COLO829 (cell line): ENCODE data around the gene OTOP3.
"Not testable (repeated sequence)": the region's sequence is repeated elsewhere in the genome, so short reads cannot be mapped to it uniquely, and the experiment has no call there.

Experiments used
- DNase-seq: peaks from one replicate; pipeline ENCODE4 v3.0.0; 2012; ENCODE audit warnings: low spot score

OTOP3 gene

DNA sequence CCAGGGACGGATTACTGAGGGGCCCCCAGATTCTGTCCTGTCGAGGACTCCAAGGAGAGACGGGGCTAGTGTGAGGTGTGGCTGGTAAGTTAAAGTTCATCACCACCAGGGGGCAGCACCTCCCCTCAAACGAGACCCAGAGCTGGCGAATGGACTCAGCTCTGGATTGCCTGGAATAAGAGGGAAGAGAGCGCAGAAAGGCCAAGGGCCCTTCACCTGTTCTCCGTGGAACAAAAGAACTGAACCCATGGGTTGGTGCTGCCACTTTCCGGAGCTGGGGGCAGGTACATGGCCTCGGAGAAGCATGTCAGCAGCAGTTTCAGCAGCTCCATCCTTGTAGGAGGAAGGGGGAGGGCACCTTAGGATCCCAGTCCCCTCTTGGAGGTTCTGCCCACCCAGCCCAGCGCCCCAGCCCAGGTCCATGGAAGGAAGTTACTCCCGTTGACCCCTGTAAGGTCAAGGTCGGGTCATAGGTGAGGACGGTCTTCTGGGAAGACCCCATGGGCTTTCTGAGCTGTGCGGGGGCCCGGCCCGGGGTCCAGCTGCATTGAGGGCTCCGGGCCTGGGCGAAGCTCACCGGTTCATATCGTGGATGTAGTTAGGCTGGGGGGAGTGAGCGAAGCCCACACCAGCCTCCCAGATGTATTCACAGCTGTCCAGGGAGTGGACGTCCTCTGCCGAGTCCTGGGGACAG lies 26.1 kb downstream of the OTOP3 start:
- peak; percentile 83 for DNase-seq

DNA sequence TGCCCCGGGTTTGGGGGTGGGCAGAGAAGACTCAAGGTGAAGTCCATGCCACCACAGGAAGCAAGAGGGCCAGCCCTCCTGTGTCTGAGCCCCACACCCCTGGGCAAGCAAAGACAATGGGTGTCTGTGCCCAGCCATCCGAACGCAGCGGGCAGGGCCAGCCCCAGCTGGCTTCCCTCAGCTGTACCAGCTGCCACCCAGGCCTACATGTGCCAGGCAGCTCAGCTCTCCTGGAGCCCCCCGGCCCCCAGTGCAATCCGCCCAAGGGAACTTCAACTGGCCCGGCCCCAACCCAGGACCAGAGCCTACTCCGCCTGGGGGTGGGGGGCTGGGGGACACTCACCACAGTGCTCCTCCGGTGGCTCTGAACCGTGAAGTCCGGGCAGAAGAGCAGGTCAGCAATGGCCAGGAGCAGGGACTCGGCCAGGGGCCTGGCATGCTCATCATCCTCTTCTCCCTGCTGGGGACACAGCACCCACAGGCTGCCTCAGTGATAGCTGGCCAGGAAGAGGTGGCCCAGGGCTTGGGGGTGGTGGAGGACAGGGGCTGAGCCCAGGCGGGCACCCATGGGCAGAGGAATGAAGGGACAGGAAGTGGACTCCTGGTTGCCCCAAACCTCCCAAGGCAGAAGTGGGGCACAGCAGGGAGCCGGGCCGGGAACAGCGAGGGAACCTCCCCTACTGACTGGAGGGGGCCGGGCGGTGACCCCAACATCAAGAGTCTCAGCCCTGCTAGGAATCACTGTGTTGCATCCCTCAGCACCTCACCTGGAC lies 27.1 kb downstream of the OTOP3 start:
- no peak for DNase-seq

DNA sequence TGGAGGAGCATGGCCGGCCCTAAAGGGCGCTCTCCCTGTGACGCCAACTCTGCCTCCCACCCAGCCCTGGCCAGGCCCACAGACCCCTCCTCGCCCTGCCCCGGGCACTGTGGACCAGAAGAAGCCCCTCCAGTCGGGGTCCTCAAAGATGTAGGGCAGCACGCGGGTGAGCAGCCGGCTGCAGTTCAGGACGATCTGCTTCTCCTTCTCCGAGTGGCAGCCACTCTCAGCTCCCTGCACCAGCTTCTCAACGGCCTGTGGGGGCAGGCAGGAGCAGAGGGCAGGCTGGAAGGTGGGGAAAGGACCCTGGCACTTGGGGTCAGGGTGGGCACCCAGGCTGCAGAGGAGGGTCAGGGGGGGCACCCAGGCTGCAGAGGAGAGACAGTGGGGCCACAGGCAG lies 28.0 kb downstream of the OTOP3 start:
- DNase-seq = no peak

DNA sequence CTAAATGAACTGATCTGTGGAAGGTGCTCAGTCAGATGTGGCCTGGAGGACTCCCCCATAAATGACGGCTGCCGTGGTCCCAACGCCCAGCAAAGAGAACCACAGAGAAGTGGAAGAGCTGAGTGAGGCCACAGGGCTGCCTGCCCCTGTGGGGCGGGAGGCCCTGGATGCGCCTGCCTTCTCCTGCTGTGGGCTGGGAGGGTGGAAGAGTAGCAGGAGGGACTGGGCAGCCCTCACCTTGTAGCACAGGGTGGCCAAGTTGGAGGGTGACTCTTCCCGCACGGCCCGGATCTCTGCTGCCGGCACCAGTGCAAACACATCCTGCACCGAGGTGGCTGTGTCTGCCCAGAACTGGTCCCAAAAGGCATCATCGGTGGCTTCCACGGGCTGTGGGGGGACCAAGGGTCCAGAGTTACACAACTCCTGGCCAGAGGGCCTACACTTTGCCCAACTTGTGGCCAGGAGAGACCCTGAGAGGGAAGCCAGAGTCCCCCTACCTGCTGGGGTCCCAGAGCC lies 28.6 kb downstream of the OTOP3 start:
- DNase-seq = no peak

DNA sequence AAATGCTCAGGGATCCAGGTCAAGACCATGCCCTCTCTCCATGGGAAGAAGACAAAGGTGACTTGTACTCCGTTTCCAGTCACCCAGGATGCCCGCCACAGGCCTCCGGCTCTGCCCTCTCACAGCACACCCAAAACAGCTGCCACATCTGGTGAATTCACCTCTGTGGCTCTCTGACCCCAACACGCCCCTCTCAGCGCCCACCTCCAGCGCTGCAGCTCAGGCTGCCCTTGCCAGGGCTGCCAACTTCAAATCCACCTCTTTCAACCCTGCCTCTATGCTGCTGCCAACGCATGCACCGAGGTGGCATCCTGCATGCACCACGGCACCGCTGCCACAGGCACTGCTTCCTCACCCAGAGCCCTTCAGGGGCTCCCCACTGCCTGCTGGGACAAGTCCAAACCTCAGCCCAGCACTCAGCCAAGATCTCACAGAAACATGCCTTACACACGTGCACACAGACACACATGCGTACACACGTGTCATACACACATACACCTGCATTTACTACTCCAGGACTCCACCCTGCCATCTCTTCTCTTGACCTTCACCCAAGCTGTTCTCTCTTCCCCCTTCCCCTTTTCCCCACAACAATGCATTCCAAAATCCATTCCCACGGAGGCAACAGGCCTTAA lies 29.4 kb downstream of the OTOP3 start:
- DNase-seq = no peak

DNA sequence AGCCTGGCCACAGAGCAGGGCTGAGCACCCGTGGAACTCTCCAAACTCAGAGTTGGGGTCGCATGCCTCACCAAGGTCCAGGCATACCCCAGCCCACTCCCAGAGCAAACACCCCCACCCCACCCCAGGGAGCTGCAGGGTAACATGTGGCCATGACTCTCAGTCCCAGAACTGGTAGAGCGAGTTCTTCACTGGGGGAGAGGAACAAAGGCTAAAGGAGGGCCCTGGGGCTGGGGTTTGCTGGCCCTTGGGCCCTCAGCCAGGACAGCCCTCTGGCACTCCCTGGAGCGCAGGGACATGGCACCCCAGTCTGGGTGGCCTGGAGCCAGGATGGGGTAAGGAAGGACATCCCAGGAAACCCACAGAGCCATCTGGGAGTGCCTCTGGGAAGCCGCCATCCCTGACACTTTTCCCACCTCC lies 32.7 kb downstream of the OTOP3 start:
- no peak for DNase-seq

DNA sequence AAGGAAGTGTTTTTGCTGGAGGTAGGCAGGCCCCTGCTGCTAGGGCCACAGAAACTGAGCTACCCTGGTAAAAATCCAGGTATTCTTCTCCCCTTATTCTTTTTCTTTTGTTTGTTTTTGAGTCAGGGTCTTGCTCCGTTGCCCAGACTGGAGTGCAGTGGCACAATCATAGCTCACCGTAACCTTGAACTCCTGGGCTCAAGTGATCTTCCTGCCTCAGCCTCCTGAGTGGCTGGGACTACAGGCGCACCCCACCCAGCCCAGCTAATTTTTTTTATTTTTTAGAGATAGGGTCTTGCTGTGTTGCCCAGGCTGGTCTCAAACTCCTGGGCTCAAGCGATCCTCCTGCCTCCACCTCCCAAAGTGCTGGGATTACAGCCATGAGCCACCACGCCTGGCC lies 33.8 kb downstream of the OTOP3 start:
- not testable (repeated sequence) for DNase-seq

DNA sequence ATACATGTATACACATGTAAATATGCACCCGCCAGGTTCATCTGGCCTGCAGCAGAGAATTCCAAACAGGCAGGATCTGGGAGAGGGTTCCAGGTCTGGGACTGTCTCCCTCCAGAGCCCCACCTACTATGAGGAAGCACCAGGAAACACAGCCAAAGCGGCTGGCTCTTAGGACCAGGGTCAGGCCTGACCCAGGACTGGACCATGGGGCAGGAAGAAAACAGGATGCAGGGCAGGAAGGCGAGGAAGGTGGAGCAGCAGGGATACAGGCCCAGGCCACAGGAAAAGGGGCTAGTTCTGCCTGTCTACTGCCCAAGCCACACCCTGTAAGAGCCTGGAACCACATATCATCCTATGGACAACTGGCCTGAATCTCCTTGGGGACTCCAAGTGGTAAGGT lies 34.7 kb downstream of the OTOP3 start:
- DNase-seq = no peak

DNA sequence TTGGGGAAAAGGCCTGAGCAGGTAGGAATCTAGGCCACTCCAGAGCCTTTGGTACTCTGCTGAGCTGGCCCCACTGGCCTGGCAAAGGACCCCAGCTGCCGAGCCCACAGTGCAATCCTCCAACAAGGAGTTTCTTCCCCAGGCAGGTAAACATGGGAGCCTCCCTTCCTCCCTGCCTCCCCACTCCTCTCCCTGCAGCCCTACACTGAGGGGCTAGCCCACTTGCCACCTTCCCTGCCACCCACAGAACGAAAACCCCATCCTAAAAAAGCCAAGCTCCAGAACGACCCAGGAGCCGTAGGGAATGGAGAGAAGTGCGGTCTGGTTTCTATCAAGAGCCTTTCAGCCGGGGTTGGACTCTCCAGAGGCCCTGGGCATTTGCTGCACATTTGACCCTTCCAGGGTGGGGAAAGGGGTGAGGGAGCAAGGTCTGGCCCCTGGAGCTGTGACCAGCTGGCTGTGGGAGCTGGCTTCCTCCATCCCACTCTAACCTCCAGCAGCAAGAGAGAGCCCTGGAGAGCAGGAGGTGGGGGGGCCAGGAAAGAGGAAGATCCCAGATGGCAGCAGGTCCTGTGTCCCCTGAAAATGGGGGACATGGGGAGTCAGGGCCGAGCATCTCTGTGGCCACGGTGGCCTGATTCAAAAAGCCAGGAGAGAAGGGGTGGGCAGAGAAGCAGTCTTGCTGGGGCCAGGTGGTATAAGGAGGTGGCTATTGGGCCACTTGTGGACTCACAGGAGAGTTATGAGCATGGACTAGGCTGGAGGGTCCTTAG lies 35.6 kb downstream of the OTOP3 start:
- no peak for DNase-seq

DNA sequence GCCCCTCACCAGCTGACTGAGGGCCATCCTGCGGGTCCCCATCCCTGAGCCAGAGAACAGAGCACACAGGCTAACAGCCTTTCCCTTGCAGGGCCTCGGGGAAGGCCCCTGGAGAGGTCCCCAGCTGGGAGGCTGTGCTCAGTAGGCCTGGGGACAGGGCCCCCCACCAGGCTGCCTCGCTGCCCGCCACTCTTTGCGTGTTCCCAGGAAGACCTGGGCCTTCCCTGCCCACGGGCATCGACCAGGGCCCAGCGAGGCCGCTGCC lies 36.1 kb downstream of the OTOP3 start:
- DNase-seq = no peak

DNA sequence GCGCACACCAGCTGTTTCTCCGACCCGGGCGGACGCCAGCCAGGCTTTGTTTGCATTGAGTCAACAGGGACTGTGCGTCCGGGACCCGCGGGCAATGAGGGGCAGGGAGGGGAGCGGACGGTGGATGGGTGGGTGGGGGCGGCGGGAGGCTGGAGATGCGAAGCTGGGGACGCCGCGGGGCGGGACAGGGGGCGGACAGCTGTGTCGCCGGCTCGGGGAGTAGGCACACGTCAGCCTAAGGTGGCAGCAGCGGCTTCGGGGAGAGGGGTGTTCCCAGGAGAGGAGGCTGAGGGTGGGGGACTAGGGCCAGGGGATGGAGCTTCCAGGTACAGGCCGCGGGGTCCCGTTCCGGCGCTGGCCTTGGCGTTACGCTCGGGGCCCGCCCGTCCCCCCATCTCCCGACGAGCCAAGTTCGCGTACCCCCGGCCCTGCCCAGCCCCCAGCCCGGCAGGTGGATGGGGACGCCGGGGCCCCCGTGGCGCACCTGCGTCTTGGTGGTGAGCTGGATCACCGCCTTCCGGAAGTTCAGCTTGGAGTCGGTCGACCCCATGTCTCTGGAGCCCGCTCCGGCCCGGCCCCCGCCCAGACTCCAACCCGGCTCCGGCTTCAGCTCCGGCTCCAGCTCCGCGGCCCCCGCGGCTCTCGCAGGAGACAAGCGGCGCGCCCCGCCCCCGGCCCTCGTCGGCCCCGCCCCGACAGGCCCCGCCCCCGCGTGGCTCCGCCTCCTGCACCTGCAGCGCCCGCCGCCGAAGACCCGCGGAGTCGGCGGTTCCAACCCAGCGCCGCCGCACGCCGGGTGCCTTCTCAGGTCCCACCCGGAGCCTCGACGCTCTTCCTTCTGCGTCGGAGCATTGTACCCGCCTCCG lies 36.6 kb downstream of the OTOP3 start, which contains the start of gene HID1:
Gene HID1 (minus strand): TSS at position 653 of the 866 bp plus-strand sequence. CDS start 103 bp downstream, at position 550.
- DNase-seq = peak; percentile 32

DNA sequence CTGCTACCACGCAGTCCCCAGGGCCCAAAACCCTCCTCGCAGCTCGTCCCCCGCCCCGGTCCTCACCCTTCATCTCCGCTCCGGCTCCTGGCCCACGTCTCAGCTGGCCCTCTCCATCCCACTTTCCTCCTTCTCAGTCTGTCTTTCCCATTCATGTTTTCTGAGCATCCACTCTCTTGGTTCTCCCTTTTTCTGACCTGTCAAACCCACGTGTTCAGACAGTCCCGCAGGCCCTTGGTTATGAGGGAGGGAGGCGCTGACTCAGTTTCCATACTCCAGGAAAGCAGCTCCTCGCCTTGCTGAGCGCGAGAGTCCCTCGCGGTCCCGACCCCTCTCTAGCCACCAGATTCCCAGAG lies 37.3 kb downstream of the OTOP3 start:
- no peak for DNase-seq

DNA sequence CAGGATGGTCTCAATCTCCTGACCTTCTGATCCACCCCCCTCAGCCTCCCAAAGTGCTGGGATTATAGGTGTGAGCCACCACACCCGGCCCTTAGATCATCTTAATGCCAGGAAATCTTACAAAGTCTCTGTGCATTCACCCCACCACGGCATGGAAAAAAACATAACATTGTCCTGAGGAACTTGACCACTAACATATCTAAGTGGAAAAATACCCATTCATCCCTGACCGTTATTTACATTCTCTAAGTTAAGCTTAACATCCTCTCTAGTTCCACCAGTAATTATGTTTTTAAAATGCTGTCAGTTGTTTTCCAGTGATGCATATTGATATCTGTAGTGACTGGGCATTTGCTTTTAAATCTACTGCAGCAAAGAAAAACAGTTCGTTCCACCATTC lies 40.2 kb downstream of the OTOP3 start:
- DNase-seq = no peak

DNA sequence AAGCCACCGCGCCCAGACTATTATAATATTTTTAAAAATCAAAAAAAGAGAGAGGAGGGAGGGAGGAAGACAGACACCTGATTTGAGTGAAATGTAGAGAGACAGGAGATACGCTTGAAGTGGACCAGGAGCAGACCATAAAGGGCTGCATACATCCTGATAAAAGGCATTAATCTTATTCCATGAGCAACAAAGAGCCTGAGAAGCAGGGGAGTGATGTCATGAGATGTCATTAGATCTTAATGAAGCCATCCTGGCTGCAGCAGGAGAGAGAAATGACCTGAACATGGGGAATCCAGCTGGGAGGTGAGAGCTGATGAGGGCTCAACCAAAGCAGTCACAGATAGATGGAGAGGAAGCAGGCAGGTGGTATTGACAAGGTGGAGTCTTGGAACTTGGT lies 42.1 kb downstream of the OTOP3 start:
- DNase-seq = no peak

DNA sequence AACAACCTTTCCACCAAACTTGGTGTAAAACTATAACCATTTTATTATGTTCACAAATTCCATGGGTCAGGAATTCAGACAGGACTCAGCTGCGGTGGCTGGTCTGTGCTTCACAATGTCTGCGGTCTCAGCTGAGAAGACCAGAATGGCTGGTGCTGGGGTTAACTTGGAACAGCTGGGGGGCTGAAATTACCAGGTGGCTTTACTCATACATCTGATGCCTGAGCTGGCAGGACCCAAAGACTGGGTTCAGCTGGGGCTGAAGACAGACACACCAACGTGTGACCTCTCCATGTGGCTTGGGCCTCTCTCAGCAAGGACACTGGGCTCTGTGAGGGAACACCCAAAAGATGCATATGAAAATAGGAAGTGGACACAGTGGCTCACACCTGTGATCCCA lies 42.5 kb downstream of the OTOP3 start:
- no peak for DNase-seq

DNA sequence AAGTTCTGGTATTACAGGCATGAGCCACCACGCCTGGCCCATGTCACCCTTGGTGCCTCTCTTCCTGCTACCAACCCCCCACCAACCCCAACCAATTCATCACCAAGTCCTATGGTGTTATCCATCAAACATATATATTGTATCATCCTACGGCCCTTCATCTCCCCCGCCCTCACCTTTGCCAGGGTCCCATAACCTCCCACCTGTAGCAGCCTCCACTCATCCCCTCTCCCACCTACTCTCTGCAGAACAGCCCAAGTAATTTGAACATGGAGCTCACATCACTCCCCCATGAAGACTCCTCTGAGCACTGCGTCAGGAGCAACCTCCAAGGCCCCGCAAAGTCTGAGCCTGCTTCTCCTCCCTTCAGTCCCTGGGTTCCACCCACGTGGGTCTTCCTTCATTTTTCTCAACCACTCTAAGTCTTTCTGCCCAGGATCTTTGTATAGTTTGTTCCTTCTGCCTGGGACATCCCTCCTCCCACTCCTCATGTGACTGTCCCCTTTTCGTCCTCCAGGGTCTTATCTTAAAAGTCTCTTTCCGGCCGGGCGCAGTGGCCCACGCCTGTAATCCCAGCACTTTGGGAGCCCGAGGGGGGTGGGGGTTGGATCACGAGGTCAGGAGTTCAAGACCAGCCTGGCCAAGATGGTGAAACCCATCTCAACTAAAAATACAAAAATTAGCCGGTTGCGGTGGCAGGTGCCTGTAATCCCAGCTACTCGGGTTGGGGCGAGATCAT lies 43.9 kb downstream of the OTOP3 start:
- DNase-seq = no peak

DNA sequence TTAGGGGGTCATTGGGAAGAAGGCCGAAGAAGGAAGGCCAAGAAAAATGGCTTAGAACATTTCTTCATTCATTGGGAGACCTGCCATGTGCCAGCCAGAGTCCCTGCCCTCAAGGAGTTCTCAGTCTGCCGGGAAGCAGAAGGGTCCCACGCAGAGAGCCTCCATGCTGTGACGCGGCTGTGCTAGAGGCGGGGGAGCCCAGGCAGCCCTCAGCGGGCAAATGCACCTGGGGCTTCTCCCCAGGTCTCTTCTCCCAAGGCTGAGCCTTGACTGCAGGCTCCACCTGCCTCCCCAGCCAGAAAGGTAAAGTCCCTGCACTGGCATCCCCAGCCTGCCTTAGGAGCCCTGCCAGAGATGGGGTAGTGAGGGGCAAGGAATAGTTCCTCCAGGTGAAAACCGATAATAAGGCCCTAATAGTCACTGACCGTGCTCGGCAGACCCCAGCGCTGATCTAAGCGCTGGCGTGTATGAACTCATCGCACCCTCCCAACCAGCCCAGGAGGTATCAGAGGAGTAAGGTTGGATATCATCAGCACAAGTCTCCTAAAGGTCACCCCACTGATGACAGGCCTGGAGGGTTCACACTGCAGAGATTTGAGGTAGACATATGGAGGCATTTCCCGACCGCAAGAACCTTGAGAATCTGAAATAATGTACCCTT lies 45.8 kb downstream of the OTOP3 start:
- no peak for DNase-seq

DNA sequence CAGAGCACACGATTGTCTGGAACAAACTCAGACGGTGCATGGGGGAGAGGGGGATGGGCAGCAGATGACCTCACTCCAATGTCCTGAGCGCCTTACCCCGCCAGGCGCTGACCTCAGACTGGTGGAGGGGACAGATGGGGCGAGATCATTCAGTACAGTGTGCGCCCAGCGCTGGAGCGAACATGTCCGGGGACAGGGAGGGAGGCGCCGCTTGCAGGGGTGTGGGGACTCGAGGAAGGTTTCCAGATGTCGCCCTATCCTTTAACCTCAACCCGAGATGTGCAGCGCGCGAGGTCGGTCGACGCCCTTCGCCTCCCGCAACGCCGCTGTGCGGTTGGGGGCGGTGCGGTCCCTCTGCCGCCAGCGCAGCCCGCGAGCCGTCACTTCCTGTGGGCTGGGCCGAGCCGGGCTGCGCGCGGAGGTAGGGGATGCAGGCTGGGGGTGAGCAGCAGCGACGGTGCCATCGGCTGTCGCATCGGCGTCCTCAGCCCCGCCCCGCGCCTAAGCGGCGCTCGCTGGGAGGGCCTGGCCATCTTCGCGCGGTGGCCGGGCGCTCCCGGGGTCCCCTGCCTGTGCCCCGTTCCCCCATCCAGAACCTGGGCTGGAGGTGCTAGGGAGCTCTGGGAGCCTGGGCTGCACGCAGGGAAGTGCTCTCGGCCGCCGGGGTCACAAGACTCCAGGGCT lies 46.4 kb downstream of the OTOP3 start:
- DNase-seq = no peak

DNA sequence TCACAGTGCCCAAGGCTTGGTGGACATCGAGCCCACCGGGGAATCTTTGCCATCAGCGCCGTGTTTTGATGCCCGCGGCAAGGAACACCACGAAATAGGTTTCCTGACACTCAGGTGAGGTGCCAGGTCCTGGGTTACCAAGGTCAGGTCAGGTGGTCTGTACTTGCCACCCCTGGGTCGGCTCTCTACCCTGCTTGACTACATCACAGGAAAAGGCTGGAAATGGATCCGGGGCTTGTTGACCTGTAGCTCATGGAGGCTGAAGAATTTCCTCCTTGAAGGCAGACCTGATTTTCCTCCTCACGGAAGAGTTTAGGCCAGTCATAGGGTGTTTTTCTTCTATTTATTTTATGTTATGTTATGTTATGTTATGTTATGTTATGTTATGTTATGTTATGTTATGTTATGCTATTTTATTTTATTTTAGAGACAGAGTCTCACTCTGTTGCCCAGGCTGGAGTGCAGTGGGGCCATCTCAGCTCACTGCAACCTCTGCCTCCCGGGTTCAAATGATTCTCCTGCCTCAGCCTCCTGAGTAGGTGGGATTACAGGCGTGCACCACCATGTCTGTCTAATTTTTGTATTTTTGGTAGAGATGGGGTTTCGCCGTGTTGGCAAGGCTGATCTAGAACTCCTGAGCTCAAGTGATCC lies 47.1 kb downstream of the OTOP3 start:
- not testable (repeated sequence) for DNase-seq
